Nephron progenitor cell (in vitro differentiated cells): ENCODE results near the gene ACTN3.
A peak's percentile ranks its signal among the peaks of the same experiment; 100 is the strongest.

ENCODE experiments used
- DNase-seq: peaks from one replicate; pipeline ENCODE4 v3.0.0; 2021
- H3K27ac Mint-ChIP-seq: 2 replicates; pipeline ENCODE4 v1.8.0; 2021; ENCODE audit warnings: mild to moderate bottlenecking, moderate library complexity, mixed read lengths
- H3K27me3 Mint-ChIP-seq: 2 replicates; pipeline ENCODE4 v1.8.0; 2021; ENCODE audit warnings: mild to moderate bottlenecking, low read depth, mixed read lengths; ENCODE audit not compliant: poor library complexity
- H3K36me3 Mint-ChIP-seq: 2 replicates; pipeline ENCODE4 v1.8.0; 2021; ENCODE audit warnings: low read depth, mixed read lengths
- H3K4me1 Mint-ChIP-seq: 2 replicates; pipeline ENCODE4 v1.8.0; 2021; ENCODE audit warnings: mixed read lengths
- H3K4me3 Mint-ChIP-seq: 2 replicates; pipeline ENCODE4 v1.8.0; 2021; ENCODE audit warnings: mild to moderate bottlenecking, moderate library complexity, mixed read lengths
- H3K9me3 Mint-ChIP-seq: 2 replicates; pipeline ENCODE4 v1.8.0; 2021; ENCODE audit warnings: mild to moderate bottlenecking, moderate library complexity, mixed read lengths
- CTCF ChIP-seq: fragments of 200-600 bp; sonication (generic); IDR thresholded peaks from 2 replicates; pipeline ENCODE4 v1.5.0; 2021; ENCODE audit warnings: antibody characterized with exemption

ACTN3 gene

GRCh38 chr11:66545701-66546367, 869 bp upstream of the ACTN3 start, which contains the start of gene ZDHHC24:
Gene ZDHHC24 (minus strand): TSS chr11:66546048. CDS start chr11:66546003, 45 bp downstream.
- peak within 1 kb of the TSS; percentile 57 for H3K27ac Mint-ChIP-seq
- no peak for TF ChIP-seq CTCF

GRCh38 chr11:66546966-66547661, 411 bp downstream of the ACTN3 start:
- TF ChIP-seq CTCF, result no peak
- H3K4me1 Mint-ChIP-seq, result peaks cover 75% of the 10 kb centered on the region
- no peaks in the 10 kb centered on the region for H3K27me3 Mint-ChIP-seq
- peaks cover 16% of the 10 kb centered on the region for H3K36me3 Mint-ChIP-seq
- peak; percentile 41 for DNase-seq
- H3K27ac Mint-ChIP-seq, result peak overlapping the region; percentile 57
- no peaks in the 10 kb centered on the region for H3K9me3 Mint-ChIP-seq
- H3K4me3 Mint-ChIP-seq, result peak overlapping the region; percentile 71

More at GRCh38 chr11:66545701-66546367, 869 bp upstream of the ACTN3 start, which contains the start of gene ZDHHC24:
- Mint-ChIP-seq H3K27me3 (peaks cover 3% of the 10 kb centered on the region), H3K4me1 (peaks cover 85% of the 10 kb centered on the region), H3K9me3 (no peaks in the 10 kb centered on the region), H3K36me3 (peaks cover 16% of the 10 kb centered on the region), H3K4me3 (peak within 1 kb of the TSS; percentile 88)
- peak; percentile 97 for DNase-seq

- Mint-ChIP-seq H3K36me3 (peaks cover 18% of the 10 kb centered on the region), H3K27me3 (no peaks in the 10 kb centered on the region), H3K4me1 (peaks cover 70% of the 10 kb centered on the region), H3K27ac (peak overlapping the region; percentile 42), H3K9me3 (no peaks in the 10 kb centered on the region), H3K4me3 (peak overlapping the region; percentile 71)
- DNase-seq, result peak; percentile 62
- no peak for TF ChIP-seq CTCF
These were observed 933 bp downstream of the ACTN3 start for GRCh38 chr11:66547662-66548009.

DNA sequence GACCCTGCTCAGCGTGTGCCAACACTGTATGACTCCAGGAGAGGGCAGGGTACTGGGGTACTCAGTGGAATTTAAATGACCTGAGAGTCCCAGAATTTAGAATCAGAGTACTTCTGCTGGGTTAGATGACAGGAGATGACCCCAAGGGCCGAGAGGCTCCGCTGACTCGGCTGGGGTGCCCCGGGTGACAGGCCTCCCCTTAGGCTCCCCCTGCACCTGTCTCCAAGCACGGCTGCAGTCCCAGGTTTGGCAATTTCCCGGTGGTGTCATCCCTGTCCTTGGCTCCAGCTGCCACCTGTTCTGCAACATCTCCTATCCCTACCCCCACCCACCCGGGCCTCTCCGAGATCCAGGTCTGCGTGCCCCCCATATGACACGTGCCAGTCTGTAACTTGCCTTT, 1.3 kb downstream of the ACTN3 start:
- no peak for TF ChIP-seq CTCF
- Mint-ChIP-seq H3K9me3 (no peaks in the 10 kb centered on the region), H3K4me3 (peak overlapping the region; percentile 71), H3K4me1 (peaks cover 66% of the 10 kb centered on the region), H3K36me3 (peaks cover 21% of the 10 kb centered on the region), H3K27me3 (no peaks in the 10 kb centered on the region), H3K27ac (peak overlapping the region; percentile 84)
- DNase-seq, result no peak

- H3K36me3 Mint-ChIP-seq, result peaks cover 21% of the 10 kb centered on the region
- TF ChIP-seq CTCF, result no peak
These were observed 2.3 kb downstream of the ACTN3 start for GRCh38 chr11:66548774-66549630.

More at GRCh38 chr11:66548774-66549630, 2.3 kb downstream of the ACTN3 start:
- H3K4me1 Mint-ChIP-seq, result peaks cover 57% of the 10 kb centered on the region
- H3K9me3 Mint-ChIP-seq, result no peaks in the 10 kb centered on the region
- no peak for DNase-seq
- peak overlapping the region; percentile 84 for H3K27ac Mint-ChIP-seq
- H3K4me3 Mint-ChIP-seq, result peak overlapping the region; percentile 71
- no peaks in the 10 kb centered on the region for H3K27me3 Mint-ChIP-seq
